HG03095 (cell line): Measurements from ENCODE around the gene ROR2.

Experiments
- ATAC-seq: cut with Tn5 transposase; IDR thresholded peaks from one replicate; pipeline ENCODE4 v1.9.1; 2021; ENCODE audit warnings: moderate library complexity; ENCODE audit not compliant: unreplicated experiment

The ROR2 gene

DNA sequence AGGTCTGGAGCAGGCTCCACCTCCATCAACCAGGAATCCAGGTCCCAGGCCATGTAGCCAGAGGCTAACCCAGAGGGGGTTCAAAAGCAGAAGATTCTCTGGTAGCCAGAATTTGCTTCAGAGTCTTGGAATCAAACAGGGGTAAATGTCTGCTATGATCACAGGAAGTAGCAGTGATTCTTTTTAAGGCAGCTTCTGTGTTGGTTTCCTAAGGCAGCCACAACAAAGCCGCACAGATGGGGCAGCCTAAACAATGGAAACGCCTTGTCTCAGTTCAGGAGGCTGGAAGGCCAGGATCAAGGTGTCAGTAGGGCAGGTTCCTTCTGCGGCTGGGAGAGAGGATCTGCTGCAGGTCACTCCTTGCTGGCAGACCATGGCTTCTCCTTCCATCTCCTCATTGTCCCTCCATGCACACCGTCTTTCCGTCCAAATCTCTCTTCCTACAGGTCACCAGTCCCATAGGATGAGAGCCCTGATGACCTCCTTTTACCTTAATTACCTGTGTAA is 167.3 kb downstream of the ROR2 start:
- no peak for ATAC-seq

DNA sequence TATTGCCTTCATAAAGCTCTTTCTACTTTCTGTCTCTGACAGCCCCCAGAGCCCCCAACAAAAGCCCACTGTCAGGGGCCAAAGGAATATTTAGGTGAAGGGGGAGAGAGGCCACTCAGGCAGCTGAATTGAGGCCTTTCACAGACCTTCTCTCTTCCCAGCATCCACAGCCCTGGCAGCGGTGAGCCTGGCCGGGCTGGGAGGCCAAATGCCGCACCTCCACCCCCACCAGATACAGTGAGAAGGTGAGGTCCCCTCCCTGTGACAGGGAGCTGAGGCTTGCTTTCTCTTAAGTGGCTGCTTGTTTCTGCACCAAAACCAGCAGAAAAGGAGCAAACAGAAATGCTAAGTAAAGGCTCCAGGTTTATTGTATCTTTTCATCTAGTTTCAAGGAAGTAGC is 168.1 kb downstream of the ROR2 start:
- no peak for ATAC-seq

DNA sequence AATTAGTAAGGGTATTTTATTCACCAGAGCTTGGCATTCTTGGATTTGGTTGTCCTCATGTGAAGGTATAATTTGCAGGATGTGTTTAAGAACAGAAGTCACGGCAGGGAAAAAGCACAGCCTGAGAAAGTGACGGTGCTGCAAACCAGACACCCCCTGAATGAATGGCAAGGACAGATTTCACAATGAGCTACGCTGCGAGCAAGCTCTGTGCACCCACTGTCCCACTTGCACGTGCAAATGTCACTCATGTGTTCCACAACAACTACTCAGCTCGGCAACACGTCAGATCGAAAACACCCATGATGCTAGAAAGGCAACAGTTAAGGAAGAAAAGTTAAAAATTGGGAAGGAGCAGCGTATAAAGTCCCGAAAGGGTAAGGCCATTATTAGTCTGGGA is 168.9 kb downstream of the ROR2 start:
- no peak for ATAC-seq

DNA sequence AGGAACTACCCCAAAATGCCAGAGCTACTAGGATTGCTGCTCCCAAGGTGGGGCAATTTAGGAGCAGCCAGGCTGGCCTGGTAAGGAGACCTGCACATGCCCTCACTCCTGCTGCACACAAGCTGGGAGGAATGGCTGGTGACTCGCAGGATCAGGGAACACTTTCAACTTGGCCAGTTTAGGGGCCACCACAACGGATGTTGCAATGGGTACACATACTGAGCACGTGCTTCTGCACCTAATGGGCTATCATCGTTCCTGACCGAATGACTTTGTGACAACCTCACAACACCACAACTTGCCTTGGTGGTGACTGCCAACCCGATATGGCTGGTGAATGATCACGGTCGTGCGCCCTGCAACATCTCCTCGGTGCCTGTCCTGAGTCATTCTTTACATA is 172.0 kb downstream of the ROR2 start:
- ATAC-seq, result no peak

- no peak for ATAC-seq
Measured at GRCh38 chr9:91777292-91777830, 172.7 kb downstream of the ROR2 start.

DNA sequence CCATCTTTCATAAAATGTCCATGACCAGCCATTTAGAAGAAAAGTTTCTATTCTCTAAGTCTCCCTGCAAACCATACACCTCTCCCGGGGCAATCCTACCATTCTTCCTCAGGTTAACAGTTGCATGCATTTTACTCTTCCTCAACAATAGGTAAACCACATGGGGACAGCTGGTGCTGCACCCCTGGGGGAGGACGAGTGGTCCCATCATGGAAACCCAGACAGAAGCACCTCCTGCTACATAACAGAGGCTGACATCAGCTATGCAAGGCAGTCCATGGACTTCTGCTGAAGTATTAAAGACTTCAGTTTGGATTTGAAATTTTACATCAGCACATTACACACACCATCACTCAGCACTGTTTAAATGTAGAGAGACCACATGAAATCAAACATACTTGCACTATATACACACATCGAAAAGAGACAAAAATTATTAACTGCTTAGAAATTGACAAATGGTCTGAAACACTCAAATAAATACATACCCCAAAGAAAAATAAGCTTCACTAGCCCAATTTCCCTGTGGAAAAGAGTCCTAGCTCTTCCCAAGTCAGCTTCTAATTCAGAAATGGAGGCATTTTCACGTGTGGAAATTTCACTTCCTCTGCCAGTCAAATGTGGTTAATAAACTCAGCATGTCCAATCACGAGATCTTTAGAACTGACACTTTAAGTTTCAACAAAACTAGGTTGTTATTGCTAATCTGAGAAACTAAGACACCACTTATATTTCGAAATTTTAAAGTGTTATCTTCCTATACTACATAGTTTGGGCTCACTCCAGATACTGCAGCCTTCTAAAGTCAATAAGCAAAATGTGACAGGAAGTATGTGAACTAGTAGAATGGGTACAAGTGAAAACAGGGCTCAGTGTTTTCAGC is 173.4 kb downstream of the ROR2 start:
- ATAC-seq, result no peak

GRCh38 chr9:91775708-91776028 is 174.4 kb downstream of the ROR2 start:
- no peak for ATAC-seq

GRCh38 chr9:91775011-91775707 is 174.9 kb downstream of the ROR2 start:
- no peak for ATAC-seq

DNA sequence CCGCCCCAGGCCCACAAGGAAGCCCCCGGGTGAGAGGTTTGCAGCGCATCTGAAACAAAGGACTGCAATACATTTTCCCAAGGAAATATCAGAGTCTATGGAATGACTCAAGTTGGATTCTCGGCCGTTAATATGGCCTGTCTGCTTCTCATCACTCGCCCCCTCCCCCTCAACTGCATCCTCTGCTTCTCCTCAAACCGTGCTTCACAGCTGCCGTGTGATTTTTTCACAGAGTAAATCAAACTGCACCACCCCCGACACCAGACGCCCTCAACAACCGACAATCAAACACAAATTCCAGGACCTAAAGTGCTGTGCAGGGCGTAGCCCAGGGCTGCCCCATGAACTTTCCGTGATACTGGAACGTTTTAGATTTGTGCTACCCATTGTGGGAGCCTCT is 176.9 kb downstream of the ROR2 start:
- ATAC-seq, result no peak

- no peak for ATAC-seq
Measured at GRCh38 chr9:91771864-91772263, 178.2 kb downstream of the ROR2 start.

- no peak for ATAC-seq
Measured at GRCh38 chr9:91771027-91771426, 179.0 kb downstream of the ROR2 start.

GRCh38 chr9:91770229-91770628 is 179.8 kb downstream of the ROR2 start:
- no peak for ATAC-seq

- ATAC-seq, result no peak
Measured at GRCh38 chr9:91768977-91769916, 180.8 kb downstream of the ROR2 start.

DNA sequence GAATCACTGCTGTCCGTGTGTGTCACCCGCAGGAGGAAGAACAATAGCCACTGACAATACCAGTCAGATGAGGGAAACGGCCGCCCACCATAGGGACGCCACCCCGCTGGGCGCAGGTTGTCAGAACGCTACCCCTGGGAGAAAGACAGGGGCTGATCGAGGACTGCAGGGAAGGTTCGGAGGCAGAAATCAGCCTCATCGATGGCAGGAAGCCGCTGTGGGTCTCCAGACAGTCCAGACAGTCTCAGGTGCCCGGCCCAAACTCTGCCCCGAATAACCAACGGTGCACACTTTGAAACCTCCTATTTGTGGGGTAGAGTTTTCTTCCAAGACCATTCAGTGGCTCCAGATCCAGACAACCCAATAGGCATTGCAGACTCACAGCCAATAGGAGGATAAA is 181.5 kb downstream of the ROR2 start:
- no peak for ATAC-seq

GRCh38 chr9:91766315-91767069 is 183.5 kb downstream of the ROR2 start:
- no peak for ATAC-seq

DNA sequence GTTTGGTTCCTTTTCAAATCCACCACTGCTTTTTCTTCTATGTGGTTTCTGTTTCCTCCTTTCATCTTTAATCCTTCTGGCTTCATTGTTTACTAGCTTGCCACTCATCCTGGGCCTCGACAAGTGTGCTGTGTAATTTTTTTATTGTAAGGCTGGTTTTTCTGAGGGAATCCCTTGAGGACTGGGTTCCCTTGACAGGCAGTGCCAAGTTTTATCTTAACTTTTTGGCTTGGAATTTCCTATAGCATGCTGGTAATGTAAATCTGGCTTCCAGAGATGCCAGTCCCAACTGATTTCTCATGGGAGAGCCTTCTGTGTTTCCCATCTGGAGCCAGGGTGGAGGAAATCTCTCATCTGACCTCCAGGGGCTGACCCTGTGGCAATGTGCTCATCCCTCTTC is 184.7 kb downstream of the ROR2 start:
- no peak for ATAC-seq

- ATAC-seq, result no peak
Measured at GRCh38 chr9:91764661-91765060, 185.4 kb downstream of the ROR2 start.

- ATAC-seq, result no peak
Measured at GRCh38 chr9:91761362-91761761, 188.7 kb downstream of the ROR2 start.

GRCh38 chr9:91760906-91761305 is 189.1 kb downstream of the ROR2 start:
- no peak for ATAC-seq

GRCh38 chr9:91758491-91758981 is 191.5 kb downstream of the ROR2 start:
- ATAC-seq, result peak; percentile 62
